Measurements from ENCODE around the gene CDH13.

- TF ChIP-seq CTCF (conservative IDR thresholded peaks at IDR 0.05) (no peak), ZFX (IDR thresholded peaks at IDR 0.05) (no peak)
Measured at GRCh38 chr16:82684256-82684655, 57.5 kb downstream of the CDH13 start.
